ENCODE results near the gene TESK2.

TESK2 gene

DNA sequence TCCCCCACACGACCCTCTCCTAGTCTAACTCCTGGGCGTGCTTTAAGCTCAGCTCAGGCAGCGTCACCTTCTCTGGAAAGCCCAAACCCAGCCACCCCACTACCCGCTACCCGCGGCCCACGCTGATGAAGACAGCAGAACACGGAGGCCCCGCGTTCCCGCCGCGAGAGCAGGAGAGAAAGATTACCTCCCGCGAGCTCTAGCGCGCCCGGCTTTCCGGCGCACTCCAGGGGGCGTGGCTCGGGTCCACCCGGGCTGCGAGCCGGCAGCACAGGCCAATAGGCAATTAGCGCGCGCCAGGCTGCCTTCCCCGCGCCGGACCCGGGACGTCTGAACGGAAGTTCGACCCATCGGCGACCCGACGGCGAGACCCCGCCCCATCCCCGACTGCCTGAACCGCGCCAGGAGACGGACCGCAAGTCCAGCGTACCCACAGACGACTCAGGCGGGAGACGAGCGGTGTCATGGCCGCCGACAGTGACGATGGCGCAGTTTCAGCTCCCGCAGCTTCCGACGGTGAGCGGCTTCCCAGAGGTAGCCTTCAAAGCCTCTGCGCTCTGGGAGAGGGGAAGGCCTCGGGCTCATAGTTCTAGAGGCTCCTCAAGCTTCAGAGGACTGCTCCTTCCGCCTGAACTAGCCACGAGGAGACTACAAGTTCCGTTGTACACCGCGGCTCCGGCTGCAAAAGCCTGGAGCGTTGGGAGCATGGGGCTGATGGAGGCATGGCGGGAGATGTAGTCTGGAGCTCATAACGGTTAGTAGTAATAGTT lies 151.0 kb downstream of the TESK2 start, which contains the start of the genes MUTYH and TOE1:
Gene MUTYH, minus strand, starts transcription at position 652 of the 770 bp plus-strand sequence. CDS start 5,935 bp downstream, outside the sequence.
Gene TOE1, plus strand, starts transcription at position 382 of the 770 bp plus-strand sequence. Its CDS starts 83 bp downstream, at position 465.
- DNase-seq (ENCODE audit: low read depth in 2 of 2): peak; percentile 96 to 98

DNA sequence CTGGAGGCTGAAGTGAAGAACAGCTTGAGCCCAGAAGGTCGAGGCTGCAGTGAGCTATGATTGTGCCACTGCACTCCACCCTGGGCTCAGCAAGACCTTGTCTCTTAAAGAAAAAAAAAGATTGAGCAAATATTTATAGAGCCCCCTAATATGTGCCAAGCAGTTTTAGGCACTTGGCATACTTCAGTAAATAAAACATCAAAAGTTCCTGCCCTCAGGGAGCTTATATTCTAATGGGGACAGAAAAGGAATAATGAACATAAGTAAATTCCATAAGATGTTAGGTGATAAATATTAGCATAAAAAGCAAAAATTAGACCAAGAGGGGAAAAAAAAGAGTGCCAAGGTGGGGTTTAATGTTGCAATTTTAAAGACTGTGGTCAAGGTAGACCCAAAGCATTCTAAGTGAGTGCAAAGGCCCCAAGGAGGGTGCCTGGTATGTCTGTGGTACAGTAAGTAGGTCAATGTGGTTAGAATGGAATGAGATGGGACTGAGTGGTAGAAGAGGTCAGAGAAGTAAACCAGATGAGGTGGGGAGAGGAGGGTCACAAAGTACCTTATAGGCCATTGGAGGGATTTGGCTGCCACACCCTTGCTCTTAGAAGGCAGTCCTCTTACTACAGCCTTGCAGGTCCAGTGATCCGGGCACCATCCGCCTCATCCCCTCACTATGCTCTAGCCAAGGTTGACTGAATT lies 153.2 kb downstream of the TESK2 start:
- DNase-seq (ENCODE audit: low read depth in 2 of 2): no peak

DNA sequence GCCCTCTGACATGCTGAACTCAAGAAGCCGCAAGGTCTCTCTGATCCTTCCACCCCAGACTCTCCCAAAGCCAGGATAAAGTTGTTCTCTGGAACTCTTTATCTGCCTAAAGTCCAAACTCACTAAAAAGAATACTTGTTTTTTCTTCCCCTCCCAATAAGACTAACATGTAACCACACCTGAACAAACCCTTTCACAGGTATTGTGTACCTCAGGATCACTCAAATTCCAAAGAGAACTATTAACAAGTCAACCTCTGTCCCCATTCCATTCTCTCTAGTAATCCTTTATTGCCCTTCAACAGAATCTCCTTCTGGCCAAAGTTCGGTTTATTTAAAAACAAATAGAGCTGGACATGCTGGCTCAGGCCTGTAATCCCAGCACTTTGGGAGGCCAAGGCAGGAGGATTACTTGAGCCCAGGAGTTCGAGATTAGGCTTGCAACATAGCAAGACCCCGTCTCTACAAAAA lies 155.1 kb downstream of the TESK2 start:
- no peak for DNase-seq (ENCODE audit: low read depth in 2 of 2)

DNA sequence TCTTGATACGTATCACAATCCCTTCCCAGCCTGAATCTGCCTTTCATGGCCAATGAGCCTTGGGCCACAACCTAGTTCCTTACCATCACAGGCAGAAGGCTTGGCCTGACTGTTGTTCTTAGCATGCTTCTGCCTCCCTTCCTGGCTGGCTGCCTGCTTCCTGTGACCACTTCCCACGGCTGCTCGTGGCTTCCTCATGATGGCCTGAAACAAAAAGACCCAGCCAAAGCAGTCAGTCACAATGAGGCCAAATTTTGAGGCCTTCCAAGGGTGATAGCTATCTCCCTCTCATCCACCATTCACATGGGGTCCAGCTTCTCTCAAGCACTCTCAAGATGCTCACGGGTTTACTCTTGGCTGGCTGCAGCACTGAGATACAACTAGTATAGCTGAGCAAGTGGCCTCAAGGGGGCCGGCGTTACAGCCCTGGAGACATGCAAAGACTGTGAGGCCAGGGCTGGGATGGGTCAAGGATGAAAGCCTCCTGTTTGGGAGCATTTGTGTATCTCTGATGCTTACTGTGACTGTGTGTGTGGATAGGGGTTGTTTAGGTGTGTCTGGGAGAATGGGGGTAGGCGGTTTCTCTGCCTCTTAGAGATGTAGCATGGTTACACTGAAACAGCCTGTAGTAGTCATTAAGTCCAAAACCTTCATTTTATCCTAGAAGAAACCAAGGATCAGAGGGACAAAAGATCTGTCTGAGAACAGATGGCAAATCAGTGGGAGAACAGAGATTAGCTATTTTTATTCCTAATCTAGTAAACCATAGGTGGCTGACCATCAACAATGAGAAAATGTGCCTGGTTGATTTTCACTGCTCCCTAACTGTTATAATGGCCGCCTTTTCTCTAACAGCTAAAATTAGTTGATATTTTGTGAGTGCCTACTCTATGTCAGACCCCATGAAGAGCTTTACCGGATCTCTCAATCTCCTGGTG lies 156.4 kb downstream of the TESK2 start:
- no peak for DNase-seq (ENCODE audit: low read depth in 2 of 2)

DNA sequence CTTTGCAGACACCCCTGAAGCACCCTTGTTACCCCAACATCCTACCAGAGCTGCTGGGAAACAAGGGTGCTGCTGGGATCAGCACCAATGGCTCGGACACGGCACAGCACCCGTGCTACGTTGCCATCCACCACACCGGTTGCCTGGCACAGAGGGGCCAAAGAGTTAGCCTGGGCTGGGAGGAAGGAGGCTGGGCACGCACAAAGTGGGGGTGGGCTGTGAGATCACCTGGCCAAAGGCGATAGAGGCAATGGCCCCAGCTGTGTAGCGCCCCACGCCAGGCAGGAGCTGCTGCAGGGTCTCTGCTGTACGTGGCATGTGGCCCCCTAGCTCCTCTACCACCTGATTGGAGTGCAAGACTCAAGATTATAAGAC lies 158.6 kb downstream of the TESK2 start:
- no peak for DNase-seq (ENCODE audit: low read depth in 2 of 2)

DNA sequence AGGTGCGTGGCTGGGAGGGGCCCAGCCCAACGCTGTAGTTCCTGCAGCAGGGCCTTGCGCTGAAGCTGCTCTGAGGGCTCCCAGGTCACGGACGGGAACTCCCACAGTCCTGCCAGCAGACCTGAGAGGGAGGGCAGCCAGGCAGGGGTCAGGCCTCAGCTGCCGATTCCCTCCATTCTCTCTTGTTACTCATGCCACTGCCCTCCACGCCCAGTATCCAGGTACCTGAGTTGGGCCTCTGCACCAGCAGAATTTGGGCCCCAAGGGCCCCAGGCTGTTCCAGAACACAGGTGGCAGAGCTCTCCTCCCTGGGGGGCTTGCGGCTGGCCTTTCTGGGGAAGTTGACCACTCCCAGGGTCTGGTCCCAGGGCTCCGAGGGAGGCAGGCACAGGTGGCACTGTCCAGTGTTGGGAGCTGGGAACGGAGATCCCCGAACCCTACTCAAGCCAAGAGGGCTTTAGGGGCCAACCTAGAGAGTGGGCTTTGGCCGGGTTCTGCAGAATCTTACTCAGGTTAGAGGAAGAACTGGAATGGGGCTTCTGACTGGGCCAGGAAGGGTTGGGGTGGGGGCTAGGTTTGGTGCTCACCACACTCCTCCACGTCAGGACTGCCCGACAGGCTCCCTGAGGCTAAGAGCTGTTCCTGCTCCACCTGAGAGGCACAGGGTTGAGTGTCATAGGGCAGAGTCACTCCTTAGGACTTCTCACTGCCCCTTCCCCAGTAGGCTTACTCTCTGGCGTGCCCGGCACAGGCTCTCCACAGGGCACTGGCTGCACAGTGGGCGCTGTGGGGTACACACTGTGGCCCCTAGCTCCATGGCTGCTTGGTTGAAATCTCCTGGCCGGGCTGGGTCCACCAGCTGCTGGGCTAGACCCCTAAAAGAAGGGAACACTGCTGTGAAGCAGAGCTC lies 159.3 kb downstream of the TESK2 start:
- DNase-seq (ENCODE audit: low read depth in 2 of 2): no peak

DNA sequence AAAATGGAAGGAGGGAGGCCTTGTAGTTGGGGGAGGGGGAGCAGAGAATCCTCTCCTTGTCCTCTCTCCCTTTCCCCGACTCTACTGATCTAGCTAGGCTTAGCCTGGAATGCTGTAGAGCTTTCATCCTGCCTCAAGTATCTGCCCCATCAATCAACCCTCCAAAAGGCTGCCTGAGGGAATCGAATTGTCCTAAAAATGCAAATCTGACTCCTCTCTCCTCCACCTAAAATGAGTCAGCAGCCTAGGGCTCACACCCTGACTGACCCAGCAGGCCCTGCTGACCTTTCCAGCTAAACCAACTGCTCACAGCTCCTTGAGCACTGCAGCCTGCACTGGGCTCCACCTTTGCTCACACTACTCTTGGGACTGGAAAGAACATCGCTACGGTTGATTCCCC lies 161.5 kb downstream of the TESK2 start:
- no peak for DNase-seq (ENCODE audit: low read depth in 2 of 2)

DNA sequence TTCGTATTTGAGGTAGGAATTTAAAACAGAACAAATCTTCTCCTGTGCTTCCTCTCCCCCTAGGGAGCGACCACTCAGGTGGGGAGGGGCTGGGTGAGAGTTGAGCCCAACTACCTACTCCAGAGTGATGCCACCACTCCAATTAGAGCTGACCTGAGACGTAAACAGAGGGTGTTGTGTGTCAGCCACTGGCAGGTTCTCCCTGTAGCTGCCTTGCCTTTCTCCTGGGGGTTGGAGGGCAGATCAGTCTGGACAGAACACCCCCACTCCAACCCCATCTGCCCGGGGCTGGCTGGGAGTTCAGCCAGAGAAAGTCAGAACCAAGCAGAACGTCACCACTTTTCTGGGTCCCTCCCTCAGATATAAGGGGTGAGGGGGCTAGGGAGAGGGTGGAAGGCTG lies 162.3 kb downstream of the TESK2 start:
- DNase-seq (ENCODE audit: low read depth in 2 of 2): no peak

DNA sequence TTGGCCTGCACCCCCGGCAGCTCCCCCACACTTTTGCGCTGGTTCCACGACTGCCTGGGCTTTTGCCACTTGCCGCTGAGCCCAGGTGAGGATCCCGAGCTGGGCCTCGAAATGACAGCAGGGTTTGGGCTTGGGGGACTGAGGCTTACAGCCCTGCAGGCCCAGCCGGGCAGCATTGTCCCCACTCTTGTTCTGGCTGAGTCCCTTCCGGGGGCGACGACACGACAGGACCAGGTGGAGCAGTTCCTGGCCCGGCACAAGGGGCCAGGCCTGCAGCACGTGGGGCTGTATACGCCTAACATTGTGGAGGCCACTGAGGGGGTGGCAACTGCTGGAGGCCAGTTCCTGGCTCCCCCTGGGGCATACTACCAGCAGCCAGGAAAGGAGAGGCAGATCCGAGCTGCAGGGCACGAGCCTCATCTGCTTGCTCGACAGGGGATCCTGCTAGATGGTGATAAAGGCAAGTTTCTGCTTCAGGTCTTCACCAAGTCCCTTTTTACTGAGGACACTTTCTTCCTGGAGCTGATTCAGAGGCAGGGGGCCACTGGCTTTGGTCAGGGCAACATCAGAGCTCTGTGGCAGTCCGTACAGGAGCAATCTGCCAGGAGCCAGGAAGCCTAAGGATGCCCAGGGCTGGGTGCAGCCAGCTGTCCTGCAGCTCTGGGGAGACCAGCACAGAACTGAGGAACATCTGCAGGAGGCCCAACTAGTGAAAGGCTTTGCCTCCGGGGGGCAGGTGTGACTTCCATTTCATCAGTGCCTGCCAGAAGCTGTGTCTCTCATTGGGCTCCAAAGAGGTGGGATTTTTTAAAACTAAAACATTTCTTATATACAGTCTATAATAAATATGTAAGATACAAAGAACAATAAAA lies 163.1 kb downstream of the TESK2 start:
- DNase-seq (ENCODE audit: low read depth in 2 of 2): no peak

DNA sequence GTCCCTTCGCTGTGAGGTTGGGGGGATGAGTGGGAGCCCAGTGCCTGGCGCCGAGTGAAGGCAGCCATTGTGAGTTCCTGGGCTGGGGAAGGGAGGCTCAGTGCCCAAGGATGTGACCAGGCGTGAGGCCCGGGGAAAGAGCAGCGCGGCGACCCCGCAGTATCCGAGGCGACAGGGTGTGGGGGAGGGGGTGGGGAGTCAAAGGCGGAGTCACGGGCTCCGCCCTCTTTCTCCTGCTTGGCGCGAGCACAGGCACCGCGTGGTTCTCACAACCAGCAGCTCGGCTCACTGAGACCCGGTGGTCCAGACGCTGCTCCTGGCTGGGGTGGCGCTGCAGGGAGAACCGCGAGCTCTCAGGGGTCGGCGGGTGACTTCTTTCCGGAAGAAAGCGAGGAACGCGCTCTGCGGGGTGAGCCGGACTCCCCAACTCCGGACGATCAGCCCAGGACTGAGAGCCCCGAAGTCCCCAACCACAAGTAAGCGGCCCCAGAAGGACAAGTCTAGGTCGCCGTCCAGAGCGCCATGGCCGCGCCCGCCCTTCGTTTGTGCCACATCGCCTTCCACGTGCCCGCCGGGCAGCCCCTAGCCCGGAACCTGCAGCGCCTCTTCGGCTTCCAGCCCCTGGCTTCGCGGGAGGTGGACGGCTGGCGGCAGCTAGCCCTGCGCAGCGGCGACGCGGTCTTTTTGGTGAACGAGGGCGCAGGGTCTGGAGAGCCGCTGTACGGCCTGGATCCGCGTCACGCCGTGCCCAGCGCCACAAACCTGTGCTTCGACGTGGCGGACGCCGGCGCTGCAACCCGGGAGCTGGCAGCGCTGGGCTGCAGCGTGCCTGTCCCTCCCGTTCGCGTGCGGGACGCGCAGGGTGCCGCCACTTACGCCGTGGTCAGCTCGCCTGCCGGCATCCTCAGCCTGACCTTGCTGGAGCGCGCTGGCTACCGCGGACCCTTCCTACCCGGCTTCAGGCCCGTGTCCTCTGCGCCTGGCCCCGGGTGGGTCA lies 164.0 kb downstream of the TESK2 start, which contains the start of gene HPDL:
Gene HPDL, plus strand, starts transcription at position 269 of the 997 bp plus-strand sequence. Its CDS starts 254 bp downstream, at position 523.
- DNase-seq (ENCODE audit: low read depth in 2 of 2): peak; percentile 78

DNA sequence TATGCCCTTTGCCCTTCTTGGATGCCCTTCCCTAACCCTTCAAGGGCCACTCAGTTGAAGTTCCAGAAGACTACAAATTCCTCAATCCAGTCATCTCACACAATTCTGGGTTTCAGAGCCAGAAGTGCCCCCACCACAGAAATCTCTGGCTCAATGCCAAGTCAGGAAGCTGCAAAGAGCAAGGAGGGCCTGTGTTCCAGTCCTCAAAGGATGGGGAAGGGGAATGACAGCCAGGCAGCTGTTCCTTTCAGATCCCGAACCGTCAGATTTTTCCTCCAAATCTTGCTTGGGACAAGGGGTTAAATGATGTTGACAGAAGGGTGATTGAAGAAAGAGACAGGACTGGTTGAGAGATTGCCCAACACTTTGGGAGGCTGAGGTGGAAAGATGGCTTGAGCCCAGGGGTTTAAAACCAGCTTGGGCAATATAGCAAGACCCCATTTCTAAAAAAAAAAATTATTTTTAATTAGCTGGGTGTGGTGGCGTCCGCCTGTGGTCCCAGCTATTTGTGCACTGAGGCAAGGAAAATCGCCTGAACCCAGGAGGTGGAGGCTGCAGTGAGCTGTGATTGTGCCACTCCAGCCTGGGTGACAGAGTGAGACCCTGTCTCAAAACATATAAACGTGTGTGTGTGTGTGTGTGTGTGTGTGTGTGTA lies 165.0 kb downstream of the TESK2 start:
- DNase-seq (ENCODE audit: low read depth in 2 of 2): no peak

DNA sequence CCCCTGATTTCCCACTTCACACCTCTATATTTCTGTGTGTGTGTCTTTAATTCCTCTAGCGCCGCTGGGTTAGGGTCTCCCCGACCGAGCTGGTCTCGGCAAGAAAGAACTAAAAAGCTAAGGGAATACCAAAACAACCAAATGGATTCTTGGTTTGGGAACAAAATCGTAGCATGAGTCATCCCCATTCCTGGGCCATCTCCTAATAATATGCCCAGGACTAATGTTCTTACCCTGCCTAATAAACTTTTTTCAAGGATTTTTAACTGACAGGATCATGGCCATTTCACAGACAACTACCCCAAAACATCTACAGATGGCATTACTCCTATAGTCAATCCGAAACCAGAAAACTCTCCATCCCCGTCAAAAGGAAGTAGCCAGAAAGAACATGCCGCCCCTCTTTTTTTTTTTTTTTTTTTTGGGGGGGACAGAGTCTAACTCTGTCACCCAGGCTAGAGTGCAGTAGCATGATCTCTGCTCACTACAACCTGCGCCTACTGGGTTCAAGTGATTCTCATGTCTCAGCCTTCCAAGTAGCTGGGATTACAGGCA lies 168.4 kb downstream of the TESK2 start:
- DNase-seq (ENCODE audit: low read depth in 2 of 2): no peak

DNA sequence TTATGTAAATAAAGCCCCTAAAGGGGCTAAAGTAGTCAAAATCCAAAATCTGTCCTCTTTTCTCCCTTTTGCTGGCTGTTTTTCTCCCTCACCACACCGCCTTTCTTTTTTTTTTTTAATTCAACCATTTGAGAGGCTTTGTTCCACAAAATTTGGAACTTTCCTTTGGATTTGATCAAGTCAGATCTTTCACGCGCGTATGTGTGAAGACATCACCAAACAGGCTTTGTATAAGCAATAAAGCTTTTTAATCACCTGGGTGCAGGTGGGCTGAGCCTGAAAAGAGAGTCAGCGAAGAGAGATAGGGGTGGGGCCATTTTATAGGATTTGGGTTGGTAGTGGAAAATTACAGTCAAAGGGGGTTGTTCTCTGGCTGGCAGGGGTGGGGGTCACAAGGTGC lies 169.5 kb downstream of the TESK2 start:
- no peak for DNase-seq (ENCODE audit: low read depth in 2 of 2)

DNA sequence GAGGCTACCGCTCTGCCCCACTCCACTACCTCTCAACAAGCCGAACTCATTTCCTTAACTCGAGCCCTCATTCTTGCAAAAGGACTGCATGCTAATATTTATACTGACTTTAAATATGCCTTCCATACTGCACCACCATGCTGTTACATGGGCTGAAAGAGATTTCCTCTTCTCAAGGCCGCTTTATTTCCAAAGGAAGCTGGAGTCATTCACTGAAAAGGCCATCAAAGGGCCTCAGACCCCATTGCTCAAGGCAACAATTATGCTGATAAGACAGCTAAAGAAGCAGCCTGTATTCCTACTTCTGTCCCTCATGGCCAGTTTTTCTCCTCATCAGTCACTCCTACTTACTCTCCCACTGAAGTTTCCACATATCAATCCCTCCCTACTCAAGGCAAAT lies 171.2 kb downstream of the TESK2 start:
- no peak for DNase-seq (ENCODE audit: low read depth in 2 of 2)

DNA sequence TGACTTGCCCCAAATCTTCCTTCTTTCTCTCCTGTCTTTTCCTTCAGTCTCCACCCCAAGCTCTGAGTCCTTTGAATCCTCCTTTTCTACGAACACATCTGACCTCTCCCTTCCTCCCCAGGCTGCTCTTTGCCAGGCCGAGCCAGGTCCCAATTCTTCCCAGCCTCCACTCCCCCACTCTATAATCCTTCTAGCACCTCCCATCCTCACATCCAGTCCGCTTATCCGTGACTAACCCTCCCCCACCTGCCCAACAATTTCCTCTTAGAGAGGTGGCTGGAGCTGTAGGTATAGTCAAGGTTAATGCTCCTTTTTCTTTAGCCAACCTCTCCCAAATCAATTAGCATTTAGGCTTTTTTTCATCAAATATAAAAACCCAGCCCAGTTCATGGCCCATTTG lies 173.8 kb downstream of the TESK2 start:
- no peak for DNase-seq (ENCODE audit: low read depth in 2 of 2)

DNA sequence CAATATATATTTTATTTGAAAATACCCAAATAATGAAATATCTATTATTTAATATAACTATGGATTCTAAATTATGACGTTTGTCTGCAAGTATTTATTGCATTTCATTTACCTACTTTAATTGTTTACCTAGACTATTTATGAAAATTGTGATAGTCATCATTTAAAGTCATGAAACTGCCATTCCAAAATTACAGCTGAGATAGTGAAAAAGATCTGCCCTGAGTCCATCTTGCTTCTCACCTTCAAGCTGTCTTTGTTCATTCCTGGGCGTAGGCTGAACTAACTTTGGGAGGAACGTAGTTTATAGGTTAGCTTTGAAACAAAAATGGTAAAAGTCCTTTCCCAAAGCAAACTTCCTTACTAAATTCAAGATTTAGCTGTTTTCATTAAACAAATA lies 176.7 kb downstream of the TESK2 start:
- DNase-seq (ENCODE audit: low read depth in 2 of 2): no peak

DNA sequence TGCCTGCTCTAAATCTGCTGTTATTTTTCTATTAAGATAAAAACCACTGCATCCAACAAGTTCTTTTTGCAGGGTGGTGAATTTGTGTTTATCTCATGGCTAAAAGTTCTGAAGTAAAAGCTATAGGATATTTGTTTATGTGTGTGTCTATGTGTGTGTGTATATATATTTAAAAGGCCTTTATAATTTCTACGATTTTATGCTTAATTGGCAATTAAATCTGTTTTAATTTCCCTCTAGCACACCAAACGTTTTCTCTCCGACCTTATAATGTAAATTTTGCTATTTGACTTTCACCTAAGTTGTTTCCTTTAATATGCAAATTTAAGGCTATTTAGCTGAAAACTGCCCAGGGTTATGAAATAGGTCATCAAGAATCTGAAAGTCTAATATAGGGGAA lies 184.1 kb downstream of the TESK2 start:
- no peak for DNase-seq (ENCODE audit: low read depth in 2 of 2)

DNA sequence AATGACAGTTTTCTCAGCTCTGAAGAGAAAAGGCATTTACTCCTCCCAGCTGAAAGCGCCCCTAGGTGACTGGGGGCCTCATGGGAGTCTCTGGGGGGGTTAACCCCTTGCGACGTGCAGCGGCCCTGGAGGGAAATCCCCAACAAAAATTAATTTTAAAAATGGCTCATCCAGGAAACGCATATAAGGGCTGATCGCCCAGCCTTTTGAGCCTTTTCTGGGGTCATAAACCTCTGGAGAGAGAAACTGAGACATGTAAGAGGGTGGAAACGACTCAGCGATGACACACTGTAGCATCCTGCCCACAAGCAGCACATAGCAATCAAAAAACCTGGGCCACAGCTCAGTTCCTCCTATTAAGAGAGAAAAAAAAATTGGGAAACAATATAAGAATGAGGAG lies 184.6 kb downstream of the TESK2 start:
- DNase-seq (ENCODE audit: low read depth in 2 of 2): peak; percentile 29 to 41
